Measurements from ENCODE around the gene SLC12A7.

The SLC12A7 gene

GRCh38 chr5:1033606-1034420 is 78.0 kb downstream of the SLC12A7 start:
- Histone ChIP-seq H3K4me3 (ENCODE audit: low read depth, low read length) (no peak overlapping the region), H3K27ac (no peak overlapping the region), H3K36me3 (replicated peaks) (no peaks in the 10 kb centered on the region), H3K27me3 (replicated peaks) (no peaks in the 10 kb centered on the region)
- no peak for TF ChIP-seq CTCF (IDR thresholded peaks at IDR 0.05; ENCODE audit: low read depth, low read length, missing control alignments)
- in situ Hi-C loops (cut with HindIII; ENCODE audit: low pct_ligation_motif_present, low sequenced_read_pairs) = no loop called here
- DNase-seq = no peak

GRCh38 chr5:1033178-1033577 is 78.7 kb downstream of the SLC12A7 start:
- in situ Hi-C loops (cut with HindIII; ENCODE audit: low pct_ligation_motif_present, low sequenced_read_pairs) = no loop called here
- no peak for DNase-seq
- no peak overlapping the region for H3K27ac ChIP-seq
- no peaks in the 10 kb centered on the region for H3K27me3 ChIP-seq (replicated peaks)
- no peak overlapping the region for H3K4me3 ChIP-seq (ENCODE audit: low read depth, low read length)
- no peaks in the 10 kb centered on the region for H3K36me3 ChIP-seq (replicated peaks)
- TF ChIP-seq CTCF (IDR thresholded peaks at IDR 0.05; ENCODE audit: low read depth, low read length, missing control alignments) = no peak

- TF ChIP-seq CTCF (IDR thresholded peaks at IDR 0.05; ENCODE audit: low read depth, low read length, missing control alignments) = no peak
- Histone ChIP-seq H3K4me3 (ENCODE audit: low read depth, low read length) (no peak overlapping the region), H3K27ac (no peak overlapping the region), H3K36me3 (replicated peaks) (no peaks in the 10 kb centered on the region), H3K27me3 (replicated peaks) (no peaks in the 10 kb centered on the region)
- DNase-seq = no peak
- in situ Hi-C loops (cut with HindIII; ENCODE audit: low pct_ligation_motif_present, low sequenced_read_pairs) = no loop called here
These were observed 79.3 kb downstream of the SLC12A7 start for GRCh38 chr5:1032551-1033027.

- H3K27ac ChIP-seq = no peak overlapping the region
- no peaks in the 10 kb centered on the region for H3K36me3 ChIP-seq (replicated peaks)
- no peaks in the 10 kb centered on the region for H3K27me3 ChIP-seq (replicated peaks)
- DNase-seq = no peak
- no peak overlapping the region for H3K4me3 ChIP-seq (ENCODE audit: low read depth, low read length)
- in situ Hi-C loops (cut with HindIII; ENCODE audit: low pct_ligation_motif_present, low sequenced_read_pairs) = no loop called here
- TF ChIP-seq CTCF (IDR thresholded peaks at IDR 0.05; ENCODE audit: low read depth, low read length, missing control alignments) = no peak
These were observed 79.9 kb downstream of the SLC12A7 start for GRCh38 chr5:1032011-1032410.

- in situ Hi-C loops (cut with HindIII; ENCODE audit: low pct_ligation_motif_present, low sequenced_read_pairs) = no loop called here
These were observed 80.4 kb downstream of the SLC12A7 start for GRCh38 chr5:1031306-1031959.

More at GRCh38 chr5:1031306-1031959, 80.4 kb downstream of the SLC12A7 start:
- Histone ChIP-seq H3K4me3 (ENCODE audit: low read depth, low read length) (no peak overlapping the region), H3K27me3 (replicated peaks) (no peaks in the 10 kb centered on the region), H3K36me3 (replicated peaks) (no peaks in the 10 kb centered on the region), H3K27ac (no peak overlapping the region)
- no peak for DNase-seq
- TF ChIP-seq CTCF (IDR thresholded peaks at IDR 0.05; ENCODE audit: low read depth, low read length, missing control alignments) = no peak

Data from brain microvascular endothelial cell (primary cell).